C4-2B (cell line): ENCODE data around the gene RAP1GAP.

Source experiments
- H3K27ac ChIP-seq: fragments of 450-650 bp; 2 replicates; pipeline ENCODE4 v1.5.1; 2017
- ZFX ChIP-seq: fragments of 450-650 bp; IDR thresholded peaks from 2 replicates; pipeline ENCODE4 v1.6.1; 2017
- TF ChIP-seq, protein P1 (sequence below): fragments of 450-650 bp; conservative IDR thresholded peaks from 2 replicates; pipeline ENCODE4 v1.5.1; 2017; ENCODE audit warnings: mild to moderate bottlenecking

The RAP1GAP gene

DNA sequence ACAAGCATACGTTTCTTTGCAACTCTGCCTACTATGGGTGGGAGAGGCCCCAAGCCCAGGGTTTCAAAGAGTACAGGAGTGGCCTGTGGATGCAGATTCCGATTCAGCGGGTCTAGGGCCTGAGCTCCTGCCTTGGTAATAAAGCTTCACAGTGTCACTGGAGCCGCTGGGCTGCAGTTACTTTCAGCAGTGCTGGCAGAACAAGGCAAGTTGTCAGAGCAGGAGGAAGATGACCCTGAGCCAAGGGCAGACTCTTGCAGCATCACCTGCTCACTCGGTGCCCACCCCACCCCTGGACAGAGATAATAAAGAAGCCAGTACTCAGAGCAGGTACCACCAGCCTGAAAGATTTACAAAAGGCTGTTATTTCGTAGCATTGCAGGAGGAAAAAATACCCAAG is 8.0 kb upstream of the RAP1GAP start:
- TF ChIP-seq, protein P1, sequence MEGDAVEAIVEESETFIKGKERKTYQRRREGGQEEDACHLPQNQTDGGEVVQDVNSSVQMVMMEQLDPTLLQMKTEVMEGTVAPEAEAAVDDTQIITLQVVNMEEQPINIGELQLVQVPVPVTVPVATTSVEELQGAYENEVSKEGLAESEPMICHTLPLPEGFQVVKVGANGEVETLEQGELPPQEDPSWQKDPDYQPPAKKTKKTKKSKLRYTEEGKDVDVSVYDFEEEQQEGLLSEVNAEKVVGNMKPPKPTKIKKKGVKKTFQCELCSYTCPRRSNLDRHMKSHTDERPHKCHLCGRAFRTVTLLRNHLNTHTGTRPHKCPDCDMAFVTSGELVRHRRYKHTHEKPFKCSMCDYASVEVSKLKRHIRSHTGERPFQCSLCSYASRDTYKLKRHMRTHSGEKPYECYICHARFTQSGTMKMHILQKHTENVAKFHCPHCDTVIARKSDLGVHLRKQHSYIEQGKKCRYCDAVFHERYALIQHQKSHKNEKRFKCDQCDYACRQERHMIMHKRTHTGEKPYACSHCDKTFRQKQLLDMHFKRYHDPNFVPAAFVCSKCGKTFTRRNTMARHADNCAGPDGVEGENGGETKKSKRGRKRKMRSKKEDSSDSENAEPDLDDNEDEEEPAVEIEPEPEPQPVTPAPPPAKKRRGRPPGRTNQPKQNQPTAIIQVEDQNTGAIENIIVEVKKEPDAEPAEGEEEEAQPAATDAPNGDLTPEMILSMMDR: no peak
- TF ChIP-seq ZFX: no peak
- H3K27ac ChIP-seq: no peak overlapping the region

DNA sequence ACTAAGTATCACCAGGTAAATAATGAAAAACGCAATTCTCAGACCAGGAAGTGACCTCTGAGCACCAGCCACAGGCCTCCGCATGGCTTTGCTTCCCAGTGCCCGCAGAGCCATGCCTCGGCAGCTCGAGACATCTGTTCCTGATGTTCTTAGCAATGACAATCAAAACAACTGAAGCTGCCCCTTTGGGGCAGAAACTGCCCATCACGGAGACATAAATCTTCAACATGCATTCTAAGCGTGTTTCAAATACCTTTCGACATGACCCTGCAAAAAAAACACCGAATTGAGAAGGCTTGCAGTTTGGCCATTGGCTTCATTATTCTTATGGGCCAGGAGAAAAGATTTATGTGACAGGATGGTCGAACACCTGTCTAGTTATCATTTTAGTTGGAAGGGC is 5.8 kb upstream of the RAP1GAP start:
- no peak overlapping the region for H3K27ac ChIP-seq
- TF ChIP-seq, protein P1: no peak
- TF ChIP-seq ZFX: no peak

DNA sequence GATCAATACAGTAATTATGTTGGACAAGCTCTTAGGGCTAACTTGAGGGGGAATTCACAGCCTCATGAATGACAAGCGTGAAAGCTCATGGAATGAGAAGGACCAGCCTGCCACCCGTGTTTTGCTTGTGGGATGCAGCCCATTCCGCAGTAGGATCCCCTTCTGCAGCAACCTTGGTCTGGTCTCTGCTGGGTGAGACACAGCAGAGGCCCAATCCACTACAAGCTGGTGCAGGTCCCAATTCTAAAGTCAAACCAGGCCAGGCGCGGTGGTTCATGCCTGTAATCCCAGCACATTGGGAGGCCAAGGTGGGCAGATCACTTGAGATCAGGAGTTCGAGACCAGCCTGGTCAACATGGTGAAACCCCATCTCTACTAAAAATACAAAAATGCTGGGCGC is 4.7 kb upstream of the RAP1GAP start:
- H3K27ac ChIP-seq: peak overlapping the region; percentile 37

DNA sequence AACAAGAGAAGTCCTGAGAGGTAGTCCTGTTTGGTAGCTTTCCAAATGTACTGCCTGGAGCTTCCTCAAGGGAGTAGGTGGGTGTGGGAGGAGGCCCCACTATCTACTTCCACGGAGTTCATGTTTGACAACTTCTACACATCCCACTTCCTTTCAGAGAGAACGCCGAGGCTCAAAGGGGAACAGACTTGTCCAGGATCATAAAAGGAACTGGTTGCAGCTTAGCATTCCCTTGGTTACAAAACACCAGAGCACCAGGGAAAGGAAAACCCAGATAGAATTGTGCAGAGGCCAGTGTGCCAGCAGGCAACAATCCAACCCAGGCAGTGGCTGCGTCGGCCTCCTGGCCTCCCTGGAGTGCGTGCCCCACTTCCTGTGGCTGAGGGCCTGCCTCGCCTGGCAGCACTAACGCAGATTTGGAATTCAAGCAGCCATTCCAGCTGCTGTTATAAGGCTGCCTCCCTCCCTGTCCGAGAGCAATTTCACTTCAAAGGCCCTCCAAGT is 4.2 kb upstream of the RAP1GAP start:
- H3K27ac ChIP-seq: peak overlapping the region; percentile 37
- TF ChIP-seq, protein P1: no peak
- TF ChIP-seq ZFX: no peak

DNA sequence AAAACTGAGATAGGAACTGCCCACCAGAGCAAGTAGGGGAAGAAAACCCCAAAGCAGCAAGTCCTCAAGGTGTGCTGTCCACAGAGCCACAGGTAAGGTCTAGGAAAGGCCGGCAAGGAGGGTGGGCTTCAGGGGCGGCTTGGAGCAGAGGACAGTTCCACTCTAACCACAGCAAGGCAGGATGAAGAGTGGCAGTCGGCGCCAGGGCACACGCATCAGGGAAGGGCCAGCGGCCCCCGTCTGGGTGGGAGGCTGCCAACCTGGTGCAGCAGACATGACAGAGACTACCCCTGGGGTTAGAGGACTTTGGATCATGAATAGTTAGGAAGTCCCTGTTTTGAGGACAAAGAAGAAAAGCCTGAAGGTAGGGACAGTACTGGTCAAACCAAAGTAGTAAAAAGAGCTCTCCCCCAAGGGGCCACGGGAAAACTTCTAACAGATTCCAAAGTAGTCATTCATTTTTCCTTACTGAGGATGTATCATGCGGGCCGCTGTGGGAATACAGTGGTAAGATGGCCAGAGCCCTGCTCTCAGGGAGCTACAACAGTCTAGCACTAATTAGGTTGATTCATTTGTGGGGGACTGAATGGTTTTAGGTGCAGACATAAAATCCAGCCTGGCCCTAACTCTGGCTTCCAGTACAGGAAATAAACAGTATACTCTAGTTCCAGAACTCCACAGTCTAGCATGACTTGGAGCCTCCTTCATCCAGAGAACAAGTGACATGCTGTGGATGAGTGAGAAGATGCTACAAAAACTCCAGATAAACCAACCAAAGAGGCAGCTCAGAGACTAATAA is 3.5 kb upstream of the RAP1GAP start:
- no peak for TF ChIP-seq ZFX
- TF ChIP-seq, protein P1: no peak
- peak overlapping the region; percentile 37 for H3K27ac ChIP-seq

DNA sequence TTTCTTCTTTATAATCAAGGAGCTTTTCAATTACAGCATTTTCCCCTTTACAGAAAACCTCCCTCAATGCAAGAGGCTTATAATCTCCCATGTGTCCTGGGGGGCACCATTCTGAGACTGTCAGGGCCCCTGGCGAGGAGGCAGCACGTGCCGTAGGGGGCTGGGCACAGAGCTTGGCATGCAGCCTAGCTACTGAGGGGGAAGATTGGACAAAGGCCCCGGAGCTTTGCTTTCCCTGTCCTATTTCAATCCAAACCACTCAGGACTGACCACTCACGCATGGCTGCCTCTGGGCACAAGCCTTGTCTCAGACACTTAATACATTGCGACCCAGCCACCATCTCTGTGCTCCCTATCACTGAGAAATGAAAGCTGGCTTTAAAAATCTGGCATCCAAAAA is 2.8 kb upstream of the RAP1GAP start:
- no peak overlapping the region for H3K27ac ChIP-seq
- no peak for TF ChIP-seq ZFX
- TF ChIP-seq, protein P1: no peak

DNA sequence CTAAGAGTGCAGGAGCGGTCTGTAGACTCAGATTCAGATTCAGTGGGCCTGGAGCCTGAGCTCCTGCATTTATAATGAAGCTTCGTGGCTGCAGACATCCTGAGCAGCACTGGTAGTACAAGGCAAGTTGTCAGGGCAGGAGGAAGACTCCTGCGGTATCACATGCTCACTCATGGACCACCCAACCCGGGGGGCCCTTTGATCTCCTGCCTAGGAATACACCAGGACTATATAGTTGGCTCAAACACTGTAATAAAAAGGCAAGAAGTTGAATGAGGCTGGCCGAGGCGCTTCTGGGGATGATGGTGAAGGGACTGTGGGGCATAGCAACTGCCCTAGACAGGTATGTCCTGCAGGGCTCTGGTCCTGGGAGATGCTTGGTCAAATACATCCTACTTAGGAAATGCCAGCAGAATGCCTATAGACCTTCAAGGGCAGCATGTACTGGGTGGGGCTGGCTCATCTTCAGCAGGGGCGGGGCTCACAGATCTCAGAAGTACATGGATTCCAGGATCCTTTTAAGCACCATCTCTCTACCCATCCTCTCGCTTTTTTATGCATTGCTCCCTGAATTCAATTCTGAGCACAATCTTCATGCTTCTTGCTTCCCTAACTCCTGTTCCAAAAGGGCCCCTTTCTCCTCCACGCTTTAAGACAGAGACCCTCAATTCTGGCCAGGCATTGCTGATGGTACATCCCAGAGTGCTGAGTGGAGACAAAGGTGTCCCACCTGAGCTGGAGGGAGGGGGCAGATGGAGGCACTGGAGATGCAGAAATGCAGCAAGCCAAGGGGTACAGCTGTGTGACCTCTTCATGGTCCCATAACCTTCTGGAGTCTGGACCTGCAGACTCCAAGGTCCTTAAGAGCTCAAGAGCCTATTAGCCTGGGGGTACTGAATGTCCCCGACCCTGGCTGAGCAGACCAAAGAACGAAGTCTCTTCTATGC is 2.1 kb upstream of the RAP1GAP start:
- H3K27ac ChIP-seq: no peak overlapping the region
- TF ChIP-seq ZFX: no peak
- TF ChIP-seq, protein P1: no peak
